Effector memory CD8-positive, alpha-beta T cell (primary cell): ENCODE data around the gene STK25.
"Not testable (repeated sequence)": the region's sequence is repeated elsewhere in the genome, so short reads cannot be mapped to it uniquely, and the experiment has no call there.

Experiments used
- ATAC-seq: fragments of 150-1000 bp; cut with Tn5 transposase; replicated peaks from 2 replicates; pipeline ENCODE4 v1.10.0; 2021; ENCODE audit warnings: mild to moderate bottlenecking, moderate library complexity
- DNase-seq, 3 experiments: peaks; one replicate each; pipeline ENCODE4 v3.0.0; 2021
- H3K27ac Mint-ChIP-seq, 2 donors: one replicate each; pipeline ENCODE4 v1.8.0; 2022; ENCODE audit warnings: mild to moderate bottlenecking in 2 of 2, mixed read lengths in 2 of 2, moderate library complexity in 2 of 2
- H3K27me3 Mint-ChIP-seq, 2 donors: one replicate each; pipeline ENCODE4 v1.8.0; 2022; ENCODE audit warnings: mixed read lengths in 2 of 2
- H3K36me3 Mint-ChIP-seq: one replicate; pipeline ENCODE4 v1.8.0; 2022; ENCODE audit warnings: mild to moderate bottlenecking, moderate library complexity, mixed read lengths; ENCODE audit not compliant: insufficient read depth
- H3K4me1 Mint-ChIP-seq, 2 donors: one replicate each; pipeline ENCODE4 v1.8.0; 2022; ENCODE audit warnings: low read depth in 2 of 2, mixed read lengths in 2 of 2
- H3K4me3 Mint-ChIP-seq, 2 donors: one replicate each; pipeline ENCODE4 v1.8.0; 2022; ENCODE audit warnings: mild to moderate bottlenecking in 2 of 2, mixed read lengths in 2 of 2, moderate library complexity in 2 of 2
- H3K9me3 Mint-ChIP-seq, 2 donors: one replicate each; pipeline ENCODE4 v1.8.0; 2022; ENCODE audit warnings: mixed read lengths in 2 of 2

Gene STK25

DNA sequence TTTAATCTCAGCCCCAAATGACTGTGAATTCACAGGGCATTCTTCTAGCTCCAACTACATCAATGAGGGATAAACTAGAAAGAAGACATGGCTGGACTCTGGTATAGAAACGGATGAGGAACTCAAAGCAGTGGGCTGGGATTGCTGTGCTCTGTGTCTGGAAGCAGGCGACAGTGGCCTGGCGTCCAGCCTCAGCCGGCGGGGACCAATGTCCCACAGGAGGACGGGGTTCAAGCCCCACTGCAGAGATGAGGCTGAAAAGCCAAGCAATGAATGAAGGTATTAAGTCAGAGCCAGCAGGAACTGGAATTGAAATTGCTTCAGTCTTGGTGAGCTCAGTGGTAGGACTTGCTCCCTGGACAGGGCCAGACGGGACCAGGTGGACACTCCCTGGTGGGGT is 25.9 kb upstream of the STK25 start:
- no peak overlapping the region for H3K27ac Mint-ChIP-seq
- H3K9me3 Mint-ChIP-seq: no peaks in the 10 kb centered on the region
- H3K36me3 Mint-ChIP-seq: no peaks in the 10 kb centered on the region
- no peak for ATAC-seq
- H3K4me1 Mint-ChIP-seq: no peaks in the 10 kb centered on the region
- no peak for DNase-seq
- peaks cover 17 to 65% of the 10 kb centered on the region in 2 donors for H3K27me3 Mint-ChIP-seq
- no peak overlapping the region for H3K4me3 Mint-ChIP-seq

DNA sequence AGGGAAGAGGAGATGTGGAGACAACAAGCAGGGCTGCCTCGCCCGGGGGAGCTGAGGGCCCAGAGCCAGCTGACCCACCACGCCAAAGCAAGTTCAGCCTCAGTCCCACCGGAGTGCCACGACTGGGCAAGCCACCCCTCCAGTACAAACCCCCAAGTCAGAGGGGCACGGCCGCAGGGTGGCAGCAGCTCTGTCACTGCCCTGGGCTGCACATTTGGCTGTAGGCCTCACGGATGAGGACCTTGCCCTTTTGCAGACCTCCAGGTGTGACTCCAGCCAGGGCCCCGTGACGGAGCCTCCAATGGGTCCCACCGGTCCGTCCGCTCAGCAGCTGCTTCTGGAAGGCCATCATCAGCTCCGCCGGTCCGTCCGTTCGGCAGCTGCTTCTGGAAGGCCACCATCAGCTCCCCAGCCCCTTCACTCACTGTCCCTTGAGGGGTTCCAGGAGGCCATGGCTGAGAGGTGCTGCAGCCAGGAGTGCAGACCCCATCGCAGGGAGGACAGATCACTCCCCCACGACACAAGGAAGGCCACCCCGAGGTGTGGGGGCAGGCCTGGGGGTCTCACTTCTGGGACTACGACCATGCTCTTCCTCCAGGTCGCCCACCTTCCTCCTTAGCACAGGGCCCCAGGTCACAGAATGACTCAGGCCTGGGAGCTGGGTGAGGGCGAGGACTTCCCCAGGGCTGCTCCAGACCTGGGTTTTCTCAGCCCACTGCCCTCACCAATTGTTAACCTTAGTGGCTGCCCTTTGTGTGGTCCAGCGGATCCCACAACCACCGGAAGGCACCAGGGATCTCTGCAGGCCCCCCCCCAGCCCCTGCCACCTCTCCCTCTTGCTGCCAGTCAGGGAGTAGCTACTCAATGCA is 24.6 kb upstream of the STK25 start:
- no peak overlapping the region for H3K27ac Mint-ChIP-seq
- no peak overlapping the region for H3K4me3 Mint-ChIP-seq
- no peaks in the 10 kb centered on the region for H3K36me3 Mint-ChIP-seq
- DNase-seq (no peak), ATAC-seq (no peak)
- H3K27me3 Mint-ChIP-seq: peaks cover 14 to 61% of the 10 kb centered on the region in 2 donors
- H3K4me1 Mint-ChIP-seq: no peaks in the 10 kb centered on the region
- H3K9me3 Mint-ChIP-seq: no peaks in the 10 kb centered on the region

DNA sequence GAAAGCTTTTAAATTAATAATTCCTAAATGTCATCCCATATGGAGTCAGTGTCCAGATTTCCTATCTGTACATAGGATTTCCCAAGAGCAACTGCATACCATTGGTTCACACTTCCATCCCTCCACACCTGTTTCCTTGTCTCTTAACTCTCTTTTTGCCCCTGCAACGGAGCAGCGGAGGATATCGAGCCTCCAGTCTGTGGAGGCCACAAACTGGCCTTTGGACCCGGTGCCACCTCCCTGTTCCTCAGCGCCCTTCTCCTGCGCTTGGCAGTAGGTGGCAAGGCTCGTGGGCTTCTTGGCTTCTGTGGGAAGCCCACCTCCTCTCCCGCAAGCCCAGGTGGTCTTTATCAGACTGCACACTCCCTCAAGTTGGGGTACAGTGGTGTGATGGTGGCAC is 23.8 kb upstream of the STK25 start:
- Mint-ChIP-seq H3K4me1 (no peaks in the 10 kb centered on the region), H3K27ac (no peak overlapping the region), H3K9me3 (no peaks in the 10 kb centered on the region), H3K4me3 (no peak overlapping the region), H3K36me3 (no peaks in the 10 kb centered on the region), H3K27me3 (peaks cover 14 to 61% of the 10 kb centered on the region in 2 donors)
- DNase-seq (no peak), ATAC-seq (no peak)

DNA sequence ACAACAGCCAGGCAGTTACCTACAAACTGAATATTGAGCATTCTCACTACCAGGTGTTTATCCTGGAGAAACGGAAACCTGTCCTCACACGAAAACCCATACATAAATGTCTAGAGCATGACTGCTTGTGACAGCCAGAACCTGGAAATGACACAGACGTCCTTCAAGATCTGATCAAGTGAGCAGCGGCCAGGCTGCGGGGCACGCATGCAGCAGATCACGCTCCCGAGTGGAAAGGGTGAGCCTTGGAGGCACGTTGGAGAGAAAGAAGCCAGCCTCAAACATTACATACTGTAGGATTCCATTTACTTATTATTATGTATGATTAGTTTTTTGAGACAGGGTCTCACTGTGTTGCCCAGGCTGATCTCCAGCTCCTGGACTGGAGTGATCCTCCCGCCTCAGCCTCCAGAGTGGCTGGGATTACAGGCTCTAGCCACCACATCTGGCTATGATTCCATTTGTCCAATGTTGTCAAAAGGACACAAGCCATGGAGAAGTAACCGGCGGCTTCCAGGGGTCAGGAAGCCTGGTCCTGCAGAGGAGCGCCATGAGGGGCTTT is 22.9 kb upstream of the STK25 start:
- no peak overlapping the region for H3K27ac Mint-ChIP-seq
- ATAC-seq (no peak), DNase-seq (no peak)
- H3K4me3 Mint-ChIP-seq: no peak overlapping the region
- no peaks in the 10 kb centered on the region for H3K4me1 Mint-ChIP-seq
- no peaks in the 10 kb centered on the region for H3K9me3 Mint-ChIP-seq
- H3K36me3 Mint-ChIP-seq: no peaks in the 10 kb centered on the region
- peaks cover 14 to 55% of the 10 kb centered on the region in 2 donors for H3K27me3 Mint-ChIP-seq

DNA sequence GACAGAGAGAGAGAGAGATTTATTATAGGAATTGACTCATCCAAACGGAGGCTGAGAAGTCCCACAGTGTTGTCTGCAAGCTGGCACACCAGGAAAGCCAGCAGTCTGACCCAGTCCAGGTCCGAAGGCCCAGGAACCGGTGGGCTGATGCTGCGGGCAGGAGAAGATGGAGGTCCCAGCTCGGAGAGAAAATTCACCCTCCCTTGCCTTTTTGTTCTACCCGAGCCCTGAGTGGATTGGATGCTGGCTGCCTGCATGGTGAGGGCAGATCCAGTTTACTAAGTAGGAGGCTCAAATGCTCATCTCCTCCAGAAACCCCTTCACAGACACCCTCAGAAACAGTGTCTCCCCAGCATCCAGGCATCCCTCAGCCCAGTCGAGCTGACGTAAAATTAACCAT is 22.2 kb upstream of the STK25 start:
- H3K4me1 Mint-ChIP-seq: no peaks in the 10 kb centered on the region
- no peak overlapping the region for H3K27ac Mint-ChIP-seq
- no peak overlapping the region for H3K4me3 Mint-ChIP-seq
- no peak for ATAC-seq
- H3K27me3 Mint-ChIP-seq: peaks cover 14 to 50% of the 10 kb centered on the region in 2 donors
- DNase-seq: no peak
- H3K9me3 Mint-ChIP-seq: no peaks in the 10 kb centered on the region
- no peaks in the 10 kb centered on the region for H3K36me3 Mint-ChIP-seq

DNA sequence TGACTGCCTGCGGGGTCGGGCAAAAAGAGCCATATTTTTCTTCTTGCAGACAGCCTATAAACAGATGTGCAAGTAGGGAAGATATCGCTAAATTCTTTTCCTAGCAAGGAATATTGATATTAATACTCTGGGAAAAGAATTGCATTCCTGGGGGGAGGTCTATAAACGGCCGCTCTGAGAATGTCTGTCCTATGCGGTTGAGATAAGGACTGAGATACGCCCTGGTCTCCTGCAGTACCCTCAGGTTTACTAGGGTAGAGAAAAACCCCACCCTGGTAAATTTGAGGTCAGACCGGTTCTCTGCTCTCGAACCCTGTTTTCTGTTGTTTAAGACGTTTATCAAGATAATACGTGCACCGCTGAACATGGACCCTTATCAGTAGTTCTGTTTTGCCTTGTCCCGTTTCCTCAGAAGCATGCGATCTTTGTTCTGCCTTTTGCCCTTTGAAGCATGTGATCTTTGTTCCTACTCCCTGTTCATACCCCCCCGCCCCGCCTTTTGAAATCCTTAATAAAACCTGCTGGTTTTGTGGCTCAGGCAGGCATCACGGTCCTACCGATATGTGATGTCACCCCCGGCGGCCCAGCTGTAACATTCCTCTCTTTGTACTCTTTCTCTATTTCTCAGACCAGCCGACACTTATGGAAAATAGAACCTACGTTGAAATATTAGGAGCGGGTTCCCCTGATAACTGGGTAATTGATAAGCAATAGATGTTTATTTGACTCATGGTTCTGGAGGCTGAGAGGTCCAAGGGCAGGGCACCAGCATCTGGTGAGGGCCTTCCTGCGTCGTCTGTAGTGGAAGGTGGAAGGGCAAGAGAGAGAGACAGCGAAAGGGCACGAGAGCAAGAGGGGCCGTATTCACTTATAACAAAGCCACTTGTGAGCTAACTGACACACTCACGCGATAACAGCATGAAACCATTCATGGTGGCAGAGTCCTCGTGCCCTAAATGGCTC is 17.7 kb upstream of the STK25 start:
- H3K4me3 Mint-ChIP-seq, H3K27ac Mint-ChIP-seq, ATAC-seq, H3K9me3 Mint-ChIP-seq, DNase-seq, H3K36me3 Mint-ChIP-seq, H3K4me1 Mint-ChIP-seq: not testable (repeated sequence)
- H3K27me3 Mint-ChIP-seq: peaks cover 9 to 29% of the 10 kb centered on the region in 2 donors

DNA sequence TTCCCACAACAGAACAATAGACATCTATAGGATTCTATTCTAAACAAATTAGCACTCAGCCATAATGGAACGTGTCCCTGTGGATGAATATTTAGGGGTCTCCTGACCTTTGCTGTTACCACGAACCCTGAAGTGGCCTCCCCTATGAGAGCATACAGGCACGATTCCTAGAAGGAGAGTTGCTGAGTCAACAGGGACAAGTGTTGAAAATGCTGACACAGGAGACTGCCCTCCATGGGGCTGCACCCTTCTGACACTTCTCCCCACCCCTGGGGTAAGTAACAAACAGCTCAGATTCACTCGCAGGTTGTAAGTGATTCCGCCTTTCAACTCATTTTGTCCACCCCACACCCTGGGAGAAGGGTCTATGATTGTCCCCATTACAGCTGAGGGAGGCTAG is 14.1 kb upstream of the STK25 start:
- DNase-seq: no peak
- peaks cover 0 to under 1% of the 10 kb centered on the region in 2 donors for H3K4me1 Mint-ChIP-seq
- peaks cover under 1 to 3% of the 10 kb centered on the region in 2 donors for H3K9me3 Mint-ChIP-seq
- no peak overlapping the region for H3K27ac Mint-ChIP-seq
- no peak overlapping the region for H3K4me3 Mint-ChIP-seq
- ATAC-seq: no peak
- H3K36me3 Mint-ChIP-seq: no peaks in the 10 kb centered on the region
- peaks cover 6 to 9% of the 10 kb centered on the region in 2 donors for H3K27me3 Mint-ChIP-seq

DNA sequence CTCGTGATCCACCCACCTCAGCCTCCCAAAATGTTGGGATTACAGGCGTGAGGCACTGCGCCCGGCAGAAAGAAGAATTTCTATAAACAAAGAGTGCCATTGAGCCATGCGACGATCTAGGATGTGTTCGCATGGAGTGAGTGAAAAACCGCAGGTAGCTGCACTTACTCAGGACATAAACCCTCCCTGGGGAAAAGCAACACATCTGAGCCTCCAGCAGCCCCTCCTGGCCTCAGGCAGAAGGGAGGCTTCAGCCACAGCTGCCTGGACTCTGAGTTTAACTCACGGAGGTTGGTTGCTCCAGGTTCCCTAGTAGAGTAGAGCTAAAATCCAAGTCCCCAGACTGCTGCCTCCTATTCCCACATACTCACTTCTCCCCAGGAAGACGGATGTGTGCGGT is 11.3 kb upstream of the STK25 start:
- no peak overlapping the region for H3K4me3 Mint-ChIP-seq
- H3K4me1 Mint-ChIP-seq: peaks cover 0 to 6% of the 10 kb centered on the region in 2 donors
- DNase-seq: no peak
- H3K27ac Mint-ChIP-seq: no peak overlapping the region
- H3K9me3 Mint-ChIP-seq: peaks cover 6 to 11% of the 10 kb centered on the region in 2 donors
- H3K36me3 Mint-ChIP-seq: no peaks in the 10 kb centered on the region
- H3K27me3 Mint-ChIP-seq: peaks cover 6 to 9% of the 10 kb centered on the region in 2 donors
- no peak for ATAC-seq

DNA sequence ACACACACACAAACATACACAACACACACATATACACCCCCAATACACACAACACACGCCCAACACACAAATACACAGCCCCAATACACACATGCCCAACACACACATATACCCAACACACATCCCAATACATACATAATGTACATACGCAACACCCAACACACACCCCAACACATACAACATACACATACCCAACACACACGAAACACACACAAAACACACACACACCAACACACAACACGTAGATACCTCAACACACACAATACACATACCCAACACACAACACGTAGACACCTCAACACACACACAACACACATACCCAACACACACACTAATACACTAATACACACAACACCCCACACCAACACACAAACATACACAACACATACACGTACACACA is 8.9 kb upstream of the STK25 start:
- Mint-ChIP-seq H3K4me3 (no peak overlapping the region), H3K27me3 (peaks cover 6 to 9% of the 10 kb centered on the region in 2 donors), H3K36me3 (no peaks in the 10 kb centered on the region), H3K9me3 (peaks cover 6 to 11% of the 10 kb centered on the region in 2 donors), H3K27ac (no peak overlapping the region), H3K4me1 (peaks cover 0 to 6% of the 10 kb centered on the region in 2 donors)
- DNase-seq (no peak), ATAC-seq (no peak)

DNA sequence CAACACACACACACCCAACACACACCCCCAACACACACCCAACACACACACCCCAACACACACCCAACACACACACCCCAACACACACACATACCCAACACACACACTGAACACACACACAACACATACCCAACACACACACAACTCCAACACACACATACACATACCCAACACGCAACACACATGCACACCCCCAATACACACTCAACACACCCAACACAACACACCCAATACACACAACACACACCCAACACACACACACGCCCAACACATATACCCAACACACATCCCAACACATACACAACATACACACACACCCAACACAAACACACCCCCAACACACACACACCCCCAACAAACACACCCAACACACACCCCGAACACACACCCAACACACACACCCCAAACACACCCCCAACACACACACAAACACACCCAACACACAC is 8.2 kb upstream of the STK25 start:
- Mint-ChIP-seq H3K9me3 (peaks cover 6 to 11% of the 10 kb centered on the region in 2 donors), H3K27me3 (peaks cover 6 to 9% of the 10 kb centered on the region in 2 donors), H3K36me3 (no peaks in the 10 kb centered on the region), H3K27ac (no peak overlapping the region), H3K4me3 (no peak overlapping the region), H3K4me1 (peaks cover 0 to 6% of the 10 kb centered on the region in 2 donors)
- no peak for ATAC-seq
- no peak for DNase-seq

DNA sequence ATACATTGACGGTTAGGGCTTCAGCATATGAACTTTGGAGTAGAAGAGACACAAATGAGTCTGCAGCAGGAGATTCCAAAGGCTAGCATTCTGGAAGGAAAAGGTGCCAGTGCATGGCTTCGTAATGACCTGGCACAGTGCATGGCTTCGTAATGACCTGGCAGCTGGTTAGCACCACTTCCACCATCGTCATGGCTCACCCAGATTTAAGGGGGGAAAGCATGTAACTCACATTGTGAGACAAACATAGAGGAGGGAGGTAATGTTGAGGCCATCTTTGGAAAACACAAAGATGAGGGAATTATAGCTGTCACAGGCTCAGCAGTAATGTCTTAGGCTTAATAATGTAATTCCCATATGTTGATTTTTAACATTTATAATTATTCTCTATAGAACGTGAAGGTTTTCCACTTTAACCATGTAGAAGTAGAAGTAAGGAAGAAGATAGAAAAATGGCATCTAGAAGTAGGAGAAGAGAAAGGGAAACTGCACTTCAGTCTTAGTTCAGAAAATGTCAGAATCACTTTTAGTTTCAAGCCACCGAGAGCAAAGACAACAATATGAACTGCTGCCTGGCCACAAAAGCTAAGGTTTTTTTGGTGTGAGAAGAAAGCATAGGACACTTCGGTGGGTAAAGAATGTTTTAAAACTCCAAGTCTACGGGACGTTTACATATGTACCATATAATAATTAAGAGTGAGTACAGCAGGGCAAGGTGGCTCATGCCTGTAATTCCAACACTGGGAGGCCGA is 6.8 kb upstream of the STK25 start:
- Mint-ChIP-seq H3K27ac (no peak overlapping the region), H3K27me3 (no peaks in the 10 kb centered on the region), H3K4me3 (no peak overlapping the region), H3K36me3 (no peaks in the 10 kb centered on the region), H3K4me1 (peaks cover 0 to 6% of the 10 kb centered on the region in 2 donors), H3K9me3 (peaks cover 6 to 11% of the 10 kb centered on the region in 2 donors)
- no peak for DNase-seq
- ATAC-seq: no peak

DNA sequence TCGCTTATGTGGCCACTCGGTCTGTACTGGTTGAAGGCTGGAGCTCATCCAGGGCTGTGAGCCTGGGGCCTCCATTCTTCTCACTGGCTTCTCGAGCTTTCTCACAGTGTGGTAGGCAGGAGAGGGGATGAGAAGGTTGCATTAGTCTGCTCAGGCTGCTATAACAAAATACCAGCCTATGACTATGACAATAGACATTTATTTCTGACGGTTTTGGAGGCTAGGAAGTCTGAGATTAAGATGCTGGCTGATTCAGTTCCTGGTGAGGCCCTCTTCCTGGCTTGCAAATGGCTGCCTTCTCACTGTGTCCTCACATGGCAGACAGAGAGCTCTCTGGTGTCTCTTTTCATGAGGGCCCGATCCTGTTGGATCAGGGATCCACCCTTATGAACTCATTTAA is 6.2 kb upstream of the STK25 start:
- no peak for DNase-seq
- peaks cover 1 to 8% of the 10 kb centered on the region in 2 donors for H3K4me1 Mint-ChIP-seq

More for the DNA sequence above, 6.2 kb upstream of the STK25 start:
- Mint-ChIP-seq H3K36me3 (peaks cover 4% of the 10 kb centered on the region), H3K27me3 (no peaks in the 10 kb centered on the region), H3K9me3 (peaks cover 6 to 11% of the 10 kb centered on the region in 2 donors), H3K4me3 (no peak overlapping the region), H3K27ac (no peak overlapping the region)
- ATAC-seq: no peak
